A549 (cell line): Measurements from ENCODE around the gene APOBEC4.

ENCODE experiments used
- BHLHE40 ChIP-seq: IDR thresholded peaks from 2 replicates; pipeline ENCODE4 v1.6.1; 2012; ENCODE audit warnings: low read depth, low read length, inconsistent platforms
- CHD2 ChIP-seq: fragments of 150-350 bp; IDR thresholded peaks from 2 replicates; pipeline ENCODE4 v1.6.1; 2014; ENCODE audit warnings: low read length; ENCODE audit not compliant: partially characterized antibody
- ESRRA ChIP-seq: fragments of 150-350 bp; IDR thresholded peaks from 2 replicates; pipeline ENCODE4 v1.6.1; 2014; ENCODE audit warnings: mild to moderate bottlenecking, low read length, borderline replicate concordance
- FOSL2 ChIP-seq, 2 experiments: fragments of 450-650 bp in 1 of 2; fragments of >200 bp in 1 of 2; sonication (Bioruptor Twin) in 1 of 2; formaldehyde crosslinking; IDR thresholded peaks; 2 replicates each; pipeline versions ENCODE4 v1.5.0 to v1.6.1; 2016 to 2020; ENCODE audit warnings: mild to moderate bottlenecking in 1 of 2, moderate library complexity in 1 of 2
- POLR2A ChIP-seq: IDR thresholded peaks from 2 replicates; pipeline ENCODE4 v1.6.1; 2012; ENCODE audit warnings: mild to moderate bottlenecking, low read length
- POLR2AphosphoS2 ChIP-seq: conservative IDR thresholded peaks from 2 replicates; pipeline ENCODE4 v1.6.1; 2012; ENCODE audit warnings: low read length, improper control_type of control experiment, inconsistent platforms
- RAD21 ChIP-seq, 2 experiments: fragments of >200 bp in 1 of 2; sonication (Bioruptor Twin) in 1 of 2; formaldehyde crosslinking in 1 of 2; IDR thresholded peaks in 1 of 2; conservative IDR thresholded peaks in 1 of 2; 2 replicates in 1 of 2; 3 replicates in 1 of 2; pipeline ENCODE4 v1.6.1; 2012 to 2018; ENCODE audit warnings: inconsistent platforms in 1 of 2
- SMC3 ChIP-seq: fragments of >200 bp; sonication (Bioruptor Twin); formaldehyde crosslinking; IDR thresholded peaks from 3 replicates; pipeline ENCODE4 v1.6.1; 2018; ENCODE audit warnings: inconsistent platforms
- ZFP36 ChIP-seq: fragments of 450-650 bp; IDR thresholded peaks from 2 replicates; pipeline ENCODE4 v1.6.1; 2014; ENCODE audit warnings: borderline replicate concordance; ENCODE audit not compliant: partially characterized antibody
- TF ChIP-seq, protein P1 (sequence below): fragments of >200 bp; sonication (Bioruptor Twin); formaldehyde crosslinking; IDR thresholded peaks from 3 replicates; pipeline ENCODE4 v1.5.1; 2016
- TF ChIP-seq, protein P2 (sequence below): fragments of 250-450 bp; sonication (Bioruptor Pico); IDR thresholded peaks from 2 replicates; pipeline ENCODE4 v1.5.0; 2021; ENCODE audit warnings: mild to moderate bottlenecking, moderate library complexity, borderline replicate concordance
- TF ChIP-seq, protein P3 (sequence below): IDR thresholded peaks from 2 replicates; pipeline ENCODE4 v1.6.1; 2012; ENCODE audit warnings: low read depth, borderline replicate concordance

DNA sequence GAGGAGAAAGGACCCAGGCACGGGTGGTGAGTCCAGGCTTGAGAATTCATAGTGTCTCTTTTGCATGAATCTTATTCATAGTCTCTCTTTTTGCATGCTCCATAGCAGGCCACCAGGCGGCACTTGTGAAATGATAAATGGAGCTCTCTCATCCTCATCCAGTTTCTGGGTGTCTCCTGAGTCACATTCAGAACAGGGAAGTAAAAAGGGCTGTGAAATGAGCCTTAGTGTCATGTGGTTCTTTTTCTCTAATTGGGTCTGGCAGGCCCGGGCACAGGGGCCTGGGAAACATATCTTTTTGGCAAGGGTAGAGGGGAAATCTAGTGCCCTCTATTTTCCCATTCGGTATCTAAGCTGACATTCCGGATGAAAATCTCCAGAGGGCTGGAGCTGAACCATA, 43.8 kb downstream of the APOBEC4 start:
- no peak for TF ChIP-seq BHLHE40
- no peak for TF ChIP-seq POLR2AphosphoS2
- no peak for TF ChIP-seq FOSL2 (IDR thresholded peaks at IDR 0.05)
- no peak for TF ChIP-seq FOSL2 (CRISPR knock-in tag; IDR thresholded peaks at IDR 0.05)
- TF ChIP-seq, protein P1, sequence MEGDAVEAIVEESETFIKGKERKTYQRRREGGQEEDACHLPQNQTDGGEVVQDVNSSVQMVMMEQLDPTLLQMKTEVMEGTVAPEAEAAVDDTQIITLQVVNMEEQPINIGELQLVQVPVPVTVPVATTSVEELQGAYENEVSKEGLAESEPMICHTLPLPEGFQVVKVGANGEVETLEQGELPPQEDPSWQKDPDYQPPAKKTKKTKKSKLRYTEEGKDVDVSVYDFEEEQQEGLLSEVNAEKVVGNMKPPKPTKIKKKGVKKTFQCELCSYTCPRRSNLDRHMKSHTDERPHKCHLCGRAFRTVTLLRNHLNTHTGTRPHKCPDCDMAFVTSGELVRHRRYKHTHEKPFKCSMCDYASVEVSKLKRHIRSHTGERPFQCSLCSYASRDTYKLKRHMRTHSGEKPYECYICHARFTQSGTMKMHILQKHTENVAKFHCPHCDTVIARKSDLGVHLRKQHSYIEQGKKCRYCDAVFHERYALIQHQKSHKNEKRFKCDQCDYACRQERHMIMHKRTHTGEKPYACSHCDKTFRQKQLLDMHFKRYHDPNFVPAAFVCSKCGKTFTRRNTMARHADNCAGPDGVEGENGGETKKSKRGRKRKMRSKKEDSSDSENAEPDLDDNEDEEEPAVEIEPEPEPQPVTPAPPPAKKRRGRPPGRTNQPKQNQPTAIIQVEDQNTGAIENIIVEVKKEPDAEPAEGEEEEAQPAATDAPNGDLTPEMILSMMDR = peak; percentile 58
- TF ChIP-seq RAD21 (conservative IDR thresholded peaks at IDR 0.05 in 1 of 2, IDR thresholded peaks at IDR 0.05 in 1 of 2) = peak; percentile 56 to 59
- no peak for TF ChIP-seq POLR2A
- no peak for TF ChIP-seq ESRRA
- TF ChIP-seq, protein P2, sequence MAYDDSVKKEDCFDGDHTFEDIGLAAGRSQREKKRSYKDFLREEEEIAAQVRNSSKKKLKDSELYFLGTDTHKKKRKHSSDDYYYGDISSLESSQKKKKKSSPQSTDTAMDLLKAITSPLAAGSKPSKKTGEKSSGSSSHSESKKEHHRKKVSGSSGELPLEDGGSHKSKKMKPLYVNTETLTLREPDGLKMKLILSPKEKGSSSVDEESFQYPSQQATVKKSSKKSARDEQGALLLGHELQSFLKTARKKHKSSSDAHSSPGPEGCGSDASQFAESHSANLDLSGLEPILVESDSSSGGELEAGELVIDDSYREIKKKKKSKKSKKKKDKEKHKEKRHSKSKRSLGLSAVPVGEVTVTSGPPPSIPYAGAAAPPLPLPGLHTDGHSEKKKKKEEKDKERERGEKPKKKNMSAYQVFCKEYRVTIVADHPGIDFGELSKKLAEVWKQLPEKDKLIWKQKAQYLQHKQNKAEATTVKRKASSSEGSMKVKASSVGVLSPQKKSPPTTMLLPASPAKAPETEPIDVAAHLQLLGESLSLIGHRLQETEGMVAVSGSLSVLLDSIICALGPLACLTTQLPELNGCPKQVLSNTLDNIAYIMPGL (CRISPR knock-in tag) = no peak
- TF ChIP-seq ZFP36 = no peak
- peak; percentile 66 for TF ChIP-seq SMC3
- no peak for TF ChIP-seq CHD2
- TF ChIP-seq, protein P3, sequence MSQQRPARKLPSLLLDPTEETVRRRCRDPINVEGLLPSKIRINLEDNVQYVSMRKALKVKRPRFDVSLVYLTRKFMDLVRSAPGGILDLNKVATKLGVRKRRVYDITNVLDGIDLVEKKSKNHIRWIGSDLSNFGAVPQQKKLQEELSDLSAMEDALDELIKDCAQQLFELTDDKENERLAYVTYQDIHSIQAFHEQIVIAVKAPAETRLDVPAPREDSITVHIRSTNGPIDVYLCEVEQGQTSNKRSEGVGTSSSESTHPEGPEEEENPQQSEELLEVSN = no peak
